AG08396 (cell line): ENCODE measurements around the gene VPS37B.
A peak's percentile ranks its signal among the peaks of the same experiment; 100 is the strongest.

Experiments
- DNase-seq: peaks from one replicate; pipeline ENCODE4 v3.0.0; 2012; ENCODE audit warnings: low spot score, mixed read lengths

Gene VPS37B

DNA sequence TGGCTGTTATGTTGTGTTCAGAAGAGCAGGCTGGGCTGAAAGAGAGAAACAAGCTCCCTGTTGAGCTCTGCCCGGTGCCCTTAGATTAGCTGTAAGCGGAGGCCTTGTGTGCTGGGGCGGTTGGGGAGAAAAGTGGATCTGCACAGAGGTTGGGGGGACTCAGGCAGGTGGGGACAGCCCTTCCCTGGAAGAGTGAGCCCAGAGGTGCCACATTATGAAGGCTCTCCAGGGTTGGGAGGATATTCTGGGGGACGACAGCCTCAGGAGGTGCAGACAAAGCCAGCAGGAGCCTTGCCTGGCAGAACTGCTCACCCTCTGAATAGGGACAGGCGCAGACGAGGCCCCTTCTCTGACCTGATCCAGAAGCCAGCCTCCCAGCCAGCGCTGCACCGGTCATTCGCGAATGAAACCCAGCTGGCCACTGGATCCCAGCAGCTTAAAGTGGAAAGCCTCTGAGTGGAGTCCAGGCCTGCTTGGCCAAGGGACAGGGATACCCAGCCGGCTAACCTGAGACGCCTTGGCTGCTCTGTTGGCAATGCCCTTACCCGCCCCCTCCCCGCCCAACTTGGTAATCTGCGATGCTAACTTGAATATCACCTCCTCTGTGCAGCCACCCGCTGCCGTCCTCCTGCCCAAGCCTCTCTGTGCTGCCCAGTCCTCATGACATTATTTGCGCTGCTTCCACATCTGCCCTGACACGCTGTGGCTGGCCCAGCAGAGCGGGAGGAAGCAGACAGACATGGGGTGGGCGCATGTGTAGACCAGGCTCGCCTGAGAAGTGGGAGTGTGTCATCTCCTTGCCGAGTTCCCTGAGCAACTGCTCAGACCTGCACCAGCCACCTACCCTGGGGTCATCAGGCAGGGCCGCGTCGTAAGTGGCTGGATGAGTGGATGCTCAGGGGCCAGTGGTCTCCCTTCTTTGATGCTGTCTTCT, 55.1 kb downstream of the VPS37B start:
- no peak for DNase-seq

DNA sequence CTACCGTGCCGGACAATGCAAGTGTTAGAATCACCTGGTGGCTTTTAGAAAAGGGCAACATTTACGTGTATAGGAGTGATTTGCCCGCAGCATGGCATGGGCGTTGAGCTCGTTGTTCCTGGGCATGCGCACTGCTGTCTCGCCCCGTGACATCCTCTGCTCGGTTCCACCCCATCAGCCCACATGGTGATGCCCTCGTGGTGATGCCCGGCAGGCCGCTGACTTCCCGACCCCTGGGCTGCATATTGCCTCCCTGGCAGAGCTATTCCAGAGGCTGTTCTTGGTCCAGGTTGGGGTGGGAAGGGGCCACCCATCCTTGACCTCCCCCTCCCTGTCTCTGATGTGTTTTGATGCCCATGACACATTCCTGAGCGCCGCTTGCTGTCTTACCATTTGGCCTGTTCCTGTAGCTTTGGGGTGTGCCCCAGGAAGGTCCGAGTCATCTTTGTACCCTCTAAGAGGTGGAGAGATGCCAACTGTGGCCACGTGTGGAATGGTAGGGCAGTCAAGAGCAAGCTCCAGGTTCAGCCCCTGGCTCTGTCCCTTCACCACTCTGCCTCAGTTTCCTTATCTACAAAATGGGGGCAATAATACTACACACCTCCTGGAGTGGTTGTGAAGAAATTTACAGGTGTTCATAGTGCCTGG, 55.9 kb downstream of the VPS37B start:
- no peak for DNase-seq

DNA sequence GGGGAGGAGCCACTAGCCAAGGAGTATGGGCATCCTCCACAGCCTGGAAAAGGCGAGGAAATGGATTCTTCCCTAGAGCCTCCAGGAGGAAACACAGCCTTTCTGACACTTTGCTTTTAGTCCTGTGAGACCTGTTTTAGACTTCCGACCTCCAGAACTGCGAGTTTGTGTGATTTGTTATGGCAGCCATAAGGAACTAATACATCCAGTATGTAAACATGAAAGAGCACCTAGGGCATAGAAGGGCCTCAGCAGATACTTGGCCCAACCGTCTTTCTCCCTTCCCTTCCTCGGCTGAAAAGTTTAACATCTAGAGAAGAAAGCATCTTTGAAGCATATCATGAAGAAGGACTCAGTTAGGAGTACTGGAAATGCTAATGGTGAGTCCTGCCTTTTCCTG, 57.1 kb downstream of the VPS37B start:
- no peak for DNase-seq

DNA sequence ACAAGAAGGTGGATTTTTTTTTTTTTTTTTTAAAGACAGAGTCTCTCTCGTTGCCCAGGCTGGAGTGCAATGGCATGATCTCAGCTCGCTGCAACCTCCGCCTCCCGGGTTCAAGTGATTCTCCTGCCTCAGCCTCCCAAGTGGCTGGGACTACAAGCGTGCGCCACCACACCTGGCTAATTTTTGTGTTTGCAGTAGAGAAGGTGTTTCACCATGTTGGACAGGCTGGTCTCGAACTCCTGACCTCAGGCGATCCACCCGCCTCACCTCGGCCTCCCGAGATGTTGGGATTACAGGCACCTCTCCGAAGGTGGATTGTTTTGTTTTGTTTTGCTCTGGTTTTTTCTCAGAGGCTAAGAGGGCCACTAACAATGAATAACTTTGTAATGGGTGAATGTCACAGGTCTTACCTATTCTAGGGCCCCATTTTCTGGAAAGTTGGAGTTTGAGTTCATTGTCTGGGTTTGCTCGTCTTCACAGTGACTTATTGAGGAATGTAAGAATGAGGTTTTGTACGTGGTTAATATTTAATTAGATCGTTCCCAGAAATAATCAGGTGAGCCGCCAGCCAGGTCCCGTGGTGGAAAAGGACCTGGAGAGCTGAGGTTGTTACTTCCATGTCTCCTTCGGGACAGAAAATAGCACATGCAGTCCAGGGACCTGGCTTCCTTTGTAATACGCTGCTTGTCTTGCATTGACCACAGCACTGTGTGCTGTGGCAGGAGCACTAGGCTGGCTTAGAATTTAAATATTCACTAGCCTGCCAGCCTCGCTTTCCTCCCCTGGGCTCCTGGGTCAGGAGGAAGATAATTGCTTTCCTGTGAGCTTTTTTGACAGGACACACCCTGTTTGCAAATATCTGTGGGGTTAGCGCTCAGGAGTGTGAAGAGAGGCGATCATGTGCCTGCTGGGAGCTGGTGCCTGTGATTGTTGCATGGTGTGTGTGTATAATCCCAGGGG, 58.3 kb downstream of the VPS37B start:
- no peak for DNase-seq

DNA sequence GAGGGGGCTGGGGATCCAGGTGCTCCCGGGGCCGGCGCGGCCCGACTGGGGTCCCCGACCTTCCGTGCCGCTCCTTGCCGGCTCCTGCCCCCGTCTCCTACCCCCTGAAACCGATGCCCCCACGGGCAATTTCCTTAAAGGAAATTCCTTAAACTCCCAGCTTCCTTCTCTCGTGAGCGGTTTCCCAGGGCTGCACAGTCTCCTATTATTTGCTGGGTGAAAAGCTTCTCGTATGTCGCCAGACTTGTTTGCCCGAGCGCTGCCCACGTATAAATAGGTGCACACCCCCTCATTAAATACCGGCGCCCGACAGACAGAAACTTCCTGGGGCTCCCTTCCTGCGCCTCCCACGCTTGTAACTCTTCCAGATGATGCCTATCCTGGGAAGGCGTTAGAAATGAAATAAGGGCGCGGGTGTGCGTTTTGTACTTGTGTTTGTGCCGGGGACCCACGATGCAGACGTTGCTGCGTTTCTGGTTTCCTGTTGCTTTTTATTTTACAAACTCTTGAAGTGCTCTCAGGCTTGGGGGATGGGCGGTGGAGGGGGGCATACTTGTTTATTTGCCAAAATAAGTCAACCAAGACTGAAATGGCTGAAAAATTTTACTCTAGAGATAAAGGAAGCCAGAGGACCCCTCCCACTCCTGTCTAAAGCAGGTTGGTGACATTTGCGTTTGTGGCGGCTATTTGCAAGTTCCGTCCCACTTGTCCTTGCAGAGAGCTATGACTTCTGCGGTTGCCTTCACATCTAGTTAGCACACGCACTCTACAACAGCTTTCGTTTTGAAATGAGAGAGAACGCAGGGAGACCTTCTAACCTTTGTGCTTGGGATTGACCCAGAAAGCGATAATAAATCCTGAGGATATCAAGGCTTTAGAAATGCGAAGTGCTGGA, 59.6 kb downstream of the VPS37B start:
- DNase-seq: no peak

DNA sequence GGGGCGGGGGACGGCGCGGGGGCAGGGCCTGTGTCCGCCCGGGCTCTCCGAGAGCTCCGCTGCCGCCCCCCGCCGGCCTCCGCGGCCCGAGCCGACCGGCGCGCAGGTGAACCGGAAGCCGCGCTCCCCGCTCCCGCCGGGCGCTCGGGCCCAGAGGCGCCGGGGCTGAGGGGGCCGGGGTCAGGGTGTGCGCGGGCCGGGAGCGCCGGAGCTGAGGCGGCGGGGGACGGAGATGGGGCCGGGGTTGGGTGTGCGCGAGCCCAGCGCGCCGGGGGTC, 60.2 kb downstream of the VPS37B start:
- peak; percentile 61 for DNase-seq

DNA sequence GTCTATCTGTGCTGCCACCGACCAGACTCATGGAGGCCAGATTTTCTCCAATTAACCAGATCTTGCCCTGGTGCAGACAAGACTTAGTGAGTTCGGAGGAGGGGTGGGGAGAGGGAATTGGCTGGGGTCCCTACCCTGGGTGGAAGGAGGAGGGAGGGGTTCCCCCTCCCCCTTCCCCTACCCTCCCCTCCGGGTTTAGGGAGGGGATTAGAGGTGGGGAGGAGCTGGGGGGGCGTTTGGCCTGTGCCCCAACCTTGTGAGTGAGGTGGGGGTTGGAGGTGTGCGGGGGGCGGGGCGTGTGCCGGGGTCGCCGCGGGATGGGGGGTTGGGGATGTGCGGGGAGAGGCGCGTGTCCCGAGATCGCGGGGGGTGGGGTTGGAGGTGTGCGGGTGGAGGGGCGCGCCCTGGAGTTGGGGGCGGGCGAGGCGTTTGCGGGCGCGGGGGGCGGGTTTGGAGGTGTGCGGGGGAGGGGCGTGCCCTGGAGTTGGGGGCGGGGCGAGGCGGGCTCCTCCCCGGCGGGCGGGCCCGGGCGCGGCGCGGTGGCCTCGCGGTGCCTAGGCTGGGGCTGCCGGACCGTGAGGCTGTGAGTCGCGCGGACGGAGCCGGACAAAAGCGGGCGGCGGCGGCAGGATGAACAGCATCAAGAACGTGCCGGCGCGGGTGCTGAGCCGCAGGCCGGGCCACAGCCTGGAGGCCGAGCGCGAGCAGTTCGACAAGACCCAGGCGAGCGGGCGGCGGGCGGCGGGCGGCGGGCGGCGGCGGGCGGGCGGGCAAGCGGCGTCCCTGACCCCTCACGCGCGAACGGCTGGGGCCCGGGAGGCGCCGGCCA, 60.8 kb downstream of the VPS37B start, which contains the start of gene HIP1R:
Gene HIP1R, plus strand, starts transcription at position 537 of the 829 bp plus-strand sequence. Its CDS starts 94 bp downstream, at position 631.
- DNase-seq: peak; percentile 82

DNA sequence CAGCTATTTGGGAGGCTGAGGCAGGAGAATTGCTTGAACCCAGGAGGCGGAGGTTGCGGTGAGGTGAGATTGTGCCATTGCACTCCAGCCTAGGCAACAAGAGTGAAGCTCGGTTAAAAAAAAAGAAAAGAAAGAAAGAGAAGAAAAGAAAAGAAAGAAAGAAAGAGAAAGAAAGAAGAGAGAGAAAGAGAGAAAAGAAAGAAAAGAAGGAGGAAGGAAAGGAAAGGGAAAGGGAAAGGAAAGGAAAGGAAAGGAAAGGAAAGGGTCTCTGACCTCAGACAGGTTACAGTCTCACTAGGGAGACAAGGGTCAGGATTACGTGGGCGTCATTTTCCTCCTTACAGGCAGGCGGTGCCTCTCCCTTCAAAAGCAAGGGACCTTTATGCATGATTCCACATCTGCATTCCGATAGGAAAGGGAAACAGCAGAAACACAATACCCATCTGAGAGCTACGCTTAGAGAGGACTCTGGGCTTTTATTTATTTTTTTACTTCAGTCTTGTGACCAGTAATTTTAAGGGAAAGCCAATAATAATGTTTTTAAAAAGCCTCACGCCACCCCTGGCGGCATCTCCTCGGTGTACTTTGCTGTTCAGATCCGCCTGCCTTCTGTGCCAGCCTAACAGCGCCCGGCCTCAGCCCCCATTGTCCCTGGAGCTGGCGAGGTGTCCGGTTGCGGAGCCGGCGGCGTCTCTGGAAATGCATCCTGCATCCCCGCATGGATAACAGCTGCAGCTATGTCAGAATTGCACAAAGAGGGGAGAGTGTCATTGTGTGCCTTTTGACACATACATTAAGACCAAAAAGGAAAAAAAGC, 61.6 kb downstream of the VPS37B start:
- DNase-seq: peak; percentile 70

DNA sequence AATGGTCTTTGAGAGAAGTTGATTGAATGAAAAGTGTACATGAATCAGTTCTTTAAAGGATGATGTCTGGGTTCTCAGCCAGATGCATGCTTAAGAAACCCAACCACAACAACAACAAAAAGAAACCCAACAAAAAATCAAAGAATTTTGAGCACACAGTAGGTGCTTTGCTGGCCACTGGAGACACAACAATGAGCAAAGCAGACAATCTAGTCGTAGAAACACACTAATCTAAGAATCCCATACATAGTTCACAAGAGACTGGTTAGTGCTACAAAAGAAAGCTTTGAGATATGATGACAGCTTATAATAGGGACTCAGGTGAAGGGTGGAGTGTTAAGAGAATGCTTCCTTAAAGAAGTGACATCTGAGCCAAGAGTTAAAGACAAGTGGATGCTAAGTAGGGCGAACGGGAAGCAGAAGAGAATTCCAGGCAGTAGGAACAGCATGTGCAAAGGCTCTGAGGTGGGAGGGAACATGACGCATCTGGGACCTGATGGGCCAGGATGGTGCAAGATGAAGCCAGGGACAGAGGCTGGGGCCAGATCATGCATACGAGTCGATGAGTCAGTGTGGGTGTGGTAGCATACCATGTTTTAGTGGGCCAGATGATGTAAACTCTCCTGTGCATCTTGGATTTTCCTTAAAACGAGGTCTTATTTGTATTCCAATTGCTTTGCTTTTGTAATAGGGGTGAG, 65.3 kb downstream of the VPS37B start:
- peak; percentile 71 for DNase-seq

DNA sequence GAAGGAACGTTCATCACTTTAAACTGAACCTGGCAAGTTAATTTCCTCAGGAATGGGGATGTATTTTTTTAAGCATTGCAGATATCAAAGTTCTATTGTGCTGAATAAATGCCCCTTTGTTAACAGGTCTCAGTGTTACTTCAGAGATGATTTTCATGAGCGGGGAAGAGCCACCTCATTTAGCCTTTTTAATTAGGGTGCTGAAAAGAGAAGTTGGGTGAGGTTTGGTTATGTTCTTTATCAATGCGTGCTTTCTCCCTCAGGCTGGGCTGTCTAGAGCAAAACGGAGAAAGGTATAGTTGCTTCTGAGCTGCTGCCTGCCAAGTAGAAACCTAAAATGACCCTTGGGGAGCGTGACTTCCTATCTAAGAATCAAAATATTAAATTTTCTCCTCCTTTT, 68.7 kb downstream of the VPS37B start:
- no peak for DNase-seq

DNA sequence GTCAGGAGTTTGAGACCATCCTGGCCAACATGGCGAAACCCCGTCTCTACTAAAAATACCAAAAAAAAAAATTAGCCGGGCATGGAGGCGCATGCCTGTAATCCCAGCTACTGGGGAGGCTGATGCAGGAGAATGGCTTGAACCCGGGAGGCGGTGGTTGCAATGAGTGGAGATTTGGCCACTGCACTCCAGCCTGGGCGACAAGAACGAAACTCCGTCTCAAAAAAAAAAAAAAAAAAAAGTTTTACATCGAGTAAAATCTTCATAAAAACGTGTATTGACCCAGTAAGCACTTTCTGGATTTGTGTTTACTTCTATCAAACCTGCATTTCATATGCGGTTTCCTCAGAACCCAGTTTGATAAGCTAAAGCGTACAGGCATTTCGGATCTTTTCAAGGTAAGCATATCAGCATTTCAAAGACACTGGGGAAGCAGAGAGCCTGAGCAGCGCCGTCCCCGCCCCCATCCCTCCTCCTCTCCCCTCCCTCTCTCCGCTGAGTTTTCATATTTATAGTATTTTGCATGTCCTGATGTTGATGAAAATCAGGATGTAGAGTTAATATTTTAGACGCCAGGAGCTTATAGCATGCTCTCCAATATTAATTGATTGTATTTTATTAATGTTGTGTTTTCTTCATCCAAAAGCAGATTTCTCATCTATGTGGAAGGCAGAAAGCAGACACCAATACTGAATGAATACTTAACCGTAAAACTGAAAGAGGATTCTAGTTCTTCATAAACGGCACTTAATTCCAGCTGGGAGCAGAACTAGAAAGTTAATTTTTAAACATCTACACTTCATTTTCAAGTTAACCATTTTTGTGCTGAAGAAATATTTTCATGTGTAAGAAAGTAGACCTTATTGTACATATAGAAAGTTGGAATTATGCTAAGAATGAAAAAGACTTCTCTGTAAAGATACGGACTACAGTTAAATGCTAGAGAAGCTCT, 69.9 kb downstream of the VPS37B start:
- DNase-seq: peak; percentile 39

DNA sequence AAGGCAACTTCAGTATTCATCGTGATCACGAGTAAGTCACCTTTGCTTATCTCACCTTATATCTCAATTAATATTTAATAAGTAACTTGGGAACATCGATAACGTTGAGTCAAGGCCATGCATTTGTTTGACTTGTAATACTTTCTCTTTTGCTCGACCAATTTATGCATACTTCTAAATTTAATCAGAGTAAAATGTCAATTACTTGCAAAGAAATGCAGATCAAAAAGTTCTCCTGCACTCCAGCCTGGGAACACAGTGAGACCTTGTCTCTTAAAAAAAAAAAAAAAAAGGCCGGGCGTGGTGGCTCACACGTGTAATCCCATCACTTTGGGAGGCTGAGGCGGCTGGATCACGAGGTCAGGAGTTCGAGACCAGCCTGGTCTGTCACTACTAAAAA, 72.5 kb downstream of the VPS37B start:
- DNase-seq: no peak

DNA sequence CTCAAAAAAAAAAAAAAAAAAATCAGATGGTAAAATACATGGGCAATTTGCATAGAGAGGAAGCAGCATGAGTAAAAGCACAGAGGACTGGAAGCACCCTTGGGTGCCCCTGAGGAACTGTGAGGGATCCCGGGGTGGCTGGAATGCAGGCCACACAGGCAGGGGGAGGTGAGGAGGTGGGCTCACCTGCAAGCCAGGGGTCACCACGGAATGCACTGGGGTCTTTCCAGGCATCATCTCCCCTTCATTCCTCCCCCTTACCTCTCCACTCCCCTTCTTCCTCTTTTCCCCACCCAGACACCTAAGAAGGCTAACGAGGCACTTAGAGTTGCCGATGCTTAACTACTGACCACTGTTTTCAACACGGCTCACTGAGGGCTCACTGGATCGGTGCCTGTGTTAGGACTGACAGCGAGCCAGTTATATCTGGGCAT, 75.1 kb downstream of the VPS37B start:
- DNase-seq: no peak

DNA sequence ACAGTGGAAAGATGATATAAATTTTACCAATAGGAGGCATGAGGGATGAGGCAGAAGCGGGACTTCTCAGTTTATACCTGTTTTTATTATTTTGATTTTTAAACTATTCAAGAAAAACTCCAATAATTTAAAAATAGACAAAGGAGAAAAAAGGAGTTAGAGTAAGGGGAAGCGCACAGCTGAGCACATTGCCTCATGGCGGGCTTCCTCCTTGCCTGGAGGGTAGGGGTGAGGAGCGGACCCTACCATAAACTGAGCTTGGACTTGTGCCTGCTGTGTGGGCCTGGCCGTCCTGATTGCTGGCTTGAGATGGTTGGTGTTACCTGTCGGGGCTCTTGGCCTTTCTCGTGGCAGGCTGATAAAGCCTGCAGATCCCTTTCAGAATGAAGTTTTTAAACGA, 75.8 kb downstream of the VPS37B start:
- DNase-seq: no peak

DNA sequence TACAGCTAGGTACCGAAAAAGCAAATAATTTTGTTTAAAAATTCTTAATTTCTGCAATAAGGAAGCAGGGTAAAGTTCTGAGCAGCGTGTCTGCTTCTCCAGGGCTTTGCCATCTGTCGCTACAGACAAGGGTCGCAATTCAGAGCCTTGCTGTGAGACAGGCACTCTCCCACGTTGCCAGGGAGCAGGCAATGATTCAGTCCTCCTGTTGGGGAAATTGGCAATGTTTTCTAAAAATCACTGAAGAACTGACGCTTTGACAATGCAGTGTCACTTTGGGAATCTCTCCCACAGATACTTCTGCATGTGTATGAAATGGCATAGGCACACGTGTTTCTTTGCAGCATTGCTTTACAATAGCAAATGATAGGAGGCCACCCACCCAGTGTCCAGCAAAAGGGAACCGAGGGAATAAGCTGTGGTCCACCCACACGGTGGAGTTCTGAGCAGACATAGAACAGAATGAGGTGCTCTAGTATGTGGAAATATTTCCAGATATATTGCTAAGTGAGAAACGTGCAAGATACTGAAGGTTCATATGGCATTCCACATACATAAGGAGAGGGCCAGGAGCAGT, 76.6 kb downstream of the VPS37B start:
- DNase-seq: no peak
